Measurements from ENCODE around the gene SMIM10L2A.
"Not testable (repeated sequence)": the region's sequence is repeated elsewhere in the genome, so short reads cannot be mapped to it uniquely, and the experiment has no call there.

SMIM10L2A gene

DNA sequence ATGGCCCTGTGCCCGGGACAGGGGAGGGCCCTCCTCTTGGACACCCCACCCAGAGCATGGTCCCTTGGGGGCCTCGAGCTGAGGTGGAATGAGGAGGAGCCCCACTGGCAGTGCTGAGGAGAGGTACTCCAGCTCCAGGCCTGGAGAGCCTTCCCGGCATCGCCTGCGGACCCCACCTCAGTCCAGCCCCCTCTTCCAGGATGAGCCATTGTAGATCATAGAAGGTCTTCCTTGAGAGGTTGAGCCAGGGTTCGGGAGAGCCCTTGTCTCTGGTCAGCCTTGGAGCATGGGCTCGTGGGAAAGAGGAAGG is 16.9 kb downstream of the SMIM10L2A start:
- no peak overlapping the region for H3K4me3 ChIP-seq (ENCODE audit: low read depth in 1 of 2, low read length in 1 of 2)
- H3K27ac ChIP-seq, result no peak overlapping the region
- TF ChIP-seq, protein P1, sequence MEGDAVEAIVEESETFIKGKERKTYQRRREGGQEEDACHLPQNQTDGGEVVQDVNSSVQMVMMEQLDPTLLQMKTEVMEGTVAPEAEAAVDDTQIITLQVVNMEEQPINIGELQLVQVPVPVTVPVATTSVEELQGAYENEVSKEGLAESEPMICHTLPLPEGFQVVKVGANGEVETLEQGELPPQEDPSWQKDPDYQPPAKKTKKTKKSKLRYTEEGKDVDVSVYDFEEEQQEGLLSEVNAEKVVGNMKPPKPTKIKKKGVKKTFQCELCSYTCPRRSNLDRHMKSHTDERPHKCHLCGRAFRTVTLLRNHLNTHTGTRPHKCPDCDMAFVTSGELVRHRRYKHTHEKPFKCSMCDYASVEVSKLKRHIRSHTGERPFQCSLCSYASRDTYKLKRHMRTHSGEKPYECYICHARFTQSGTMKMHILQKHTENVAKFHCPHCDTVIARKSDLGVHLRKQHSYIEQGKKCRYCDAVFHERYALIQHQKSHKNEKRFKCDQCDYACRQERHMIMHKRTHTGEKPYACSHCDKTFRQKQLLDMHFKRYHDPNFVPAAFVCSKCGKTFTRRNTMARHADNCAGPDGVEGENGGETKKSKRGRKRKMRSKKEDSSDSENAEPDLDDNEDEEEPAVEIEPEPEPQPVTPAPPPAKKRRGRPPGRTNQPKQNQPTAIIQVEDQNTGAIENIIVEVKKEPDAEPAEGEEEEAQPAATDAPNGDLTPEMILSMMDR (IDR thresholded peaks at IDR 0.05), result no peak
- no peaks in the 10 kb centered on the region for H3K27me3 ChIP-seq
- no peaks in the 10 kb centered on the region for H3K9me3 ChIP-seq
- H3K36me3 ChIP-seq, result no peaks in the 10 kb centered on the region
- no peaks in the 10 kb centered on the region for H3K4me1 ChIP-seq (ENCODE audit: control insufficient read depth in 1 of 2, insufficient read depth in 1 of 2, low read depth in 1 of 2, low read length in 1 of 2)

- Histone ChIP-seq H3K4me3 (ENCODE audit: low read depth in 1 of 2, low read length in 1 of 2) (no peak overlapping the region), H3K4me1 (ENCODE audit: control insufficient read depth in 1 of 2, insufficient read depth in 1 of 2, low read depth in 1 of 2, low read length in 1 of 2) (no peaks in the 10 kb centered on the region), H3K36me3 (no peaks in the 10 kb centered on the region), H3K27me3 (no peaks in the 10 kb centered on the region), H3K27ac (no peak overlapping the region), H3K9me3 (no peaks in the 10 kb centered on the region)
- TF ChIP-seq, protein P1 (IDR thresholded peaks at IDR 0.05), result no peak
Measured at GRCh38 chrX:135449637-135450550, 28.1 kb downstream of the SMIM10L2A start.

DNA sequence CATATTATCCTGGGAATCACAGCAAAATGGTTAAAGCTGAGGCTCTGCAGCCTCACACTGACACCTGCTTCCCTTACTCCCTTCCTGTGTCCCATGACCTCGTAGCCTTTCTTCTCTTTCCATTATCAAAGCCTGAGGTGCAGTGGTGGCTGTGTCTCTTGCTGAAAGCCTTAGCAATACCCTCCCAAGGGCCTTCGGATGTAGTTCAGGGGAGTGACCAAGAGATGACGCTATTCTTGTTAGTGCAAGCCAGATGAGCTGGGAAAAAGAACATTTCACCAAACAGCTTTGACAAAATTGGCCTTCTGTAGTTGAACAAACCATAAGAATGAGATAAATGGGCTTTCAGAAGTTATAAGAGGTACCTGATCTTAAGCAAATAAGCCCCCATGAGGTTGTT is 31.6 kb downstream of the SMIM10L2A start:
- no peaks in the 10 kb centered on the region for H3K4me1 ChIP-seq (ENCODE audit: control insufficient read depth in 1 of 2, insufficient read depth in 1 of 2, low read depth in 1 of 2, low read length in 1 of 2)
- H3K27me3 ChIP-seq, result no peaks in the 10 kb centered on the region
- no peak overlapping the region for H3K4me3 ChIP-seq (ENCODE audit: low read depth in 1 of 2, low read length in 1 of 2)
- H3K9me3 ChIP-seq, result no peaks in the 10 kb centered on the region
- TF ChIP-seq, protein P1 (IDR thresholded peaks at IDR 0.05), result no peak
- H3K27ac ChIP-seq, result no peak overlapping the region
- H3K36me3 ChIP-seq, result no peaks in the 10 kb centered on the region

- Histone ChIP-seq H3K27me3 (no peaks in the 10 kb centered on the region), H3K4me3 (ENCODE audit: low read depth in 1 of 2, low read length in 1 of 2) (no peak overlapping the region), H3K27ac (no peak overlapping the region), H3K9me3 (no peaks in the 10 kb centered on the region), H3K36me3 (no peaks in the 10 kb centered on the region), H3K4me1 (ENCODE audit: control insufficient read depth in 1 of 2, insufficient read depth in 1 of 2, low read depth in 1 of 2, low read length in 1 of 2) (no peaks in the 10 kb centered on the region)
- TF ChIP-seq, protein P1 (IDR thresholded peaks at IDR 0.05), result no peak
Measured at GRCh38 chrX:135454816-135455215, 33.1 kb downstream of the SMIM10L2A start.

- H3K4me1 ChIP-seq (ENCODE audit: control insufficient read depth in 1 of 2, insufficient read depth in 1 of 2, low read depth in 1 of 2, low read length in 1 of 2); H3K4me3 ChIP-seq (ENCODE audit: low read depth in 1 of 2, low read length in 1 of 2); H3K27ac ChIP-seq; H3K27me3 ChIP-seq; H3K36me3 ChIP-seq; H3K9me3 ChIP-seq: not testable (repeated sequence)
Measured at GRCh38 chrX:135461756-135462155, 40.0 kb downstream of the SMIM10L2A start.

- no peak overlapping the region for H3K4me3 ChIP-seq (ENCODE audit: low read depth in 1 of 2, low read length in 1 of 2)
- no peak overlapping the region for H3K27ac ChIP-seq
- no peaks in the 10 kb centered on the region for H3K9me3 ChIP-seq
- peaks cover 11% of the 10 kb centered on the region for H3K27me3 ChIP-seq
- TF ChIP-seq, protein P1 (IDR thresholded peaks at IDR 0.05), result no peak
- H3K36me3 ChIP-seq, result no peaks in the 10 kb centered on the region
- no peaks in the 10 kb centered on the region for H3K4me1 ChIP-seq (ENCODE audit: control insufficient read depth in 1 of 2, insufficient read depth in 1 of 2, low read depth in 1 of 2, low read length in 1 of 2)
Measured at GRCh38 chrX:135463937-135464336, 42.2 kb downstream of the SMIM10L2A start.

Data from neutrophil (primary cell).